ENCODE data around the gene AK2.

DNA sequence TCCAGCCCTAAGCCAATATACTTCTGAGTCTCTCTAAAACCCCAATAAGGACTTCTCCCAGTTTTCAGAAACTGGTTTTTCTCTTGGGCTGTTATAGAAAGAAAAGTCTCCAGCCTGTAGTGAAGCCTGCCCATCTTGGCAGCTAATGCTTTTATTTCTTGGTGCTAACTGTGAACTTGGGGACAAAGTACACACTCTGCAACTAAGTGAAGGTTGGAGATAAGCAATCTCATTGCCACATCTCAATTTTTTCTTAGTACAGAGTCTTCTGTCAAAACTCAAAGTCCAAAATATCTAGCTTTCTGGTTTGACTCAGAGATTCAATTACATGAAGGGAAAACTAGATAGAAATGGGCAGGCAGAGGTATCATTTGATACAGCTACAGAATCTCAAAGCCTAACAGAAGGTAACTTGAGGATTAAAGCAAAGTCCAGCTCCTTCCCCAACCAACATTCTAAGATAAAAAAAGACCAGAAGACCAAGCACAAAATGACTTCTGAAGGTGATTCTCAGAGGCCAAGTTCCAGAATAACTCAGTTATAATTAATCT lies 14.0 kb downstream of the AK2 start:
- no peak for TF ChIP-seq TAF1 (IDR thresholded peaks at IDR 0.05; ENCODE audit: borderline replicate concordance, low read depth, low read length)
- no peak for TF ChIP-seq POLR2AphosphoS5 (IDR thresholded peaks at IDR 0.05; ENCODE audit: low read depth, low read length)
- no peak for TF ChIP-seq POLR2A (IDR thresholded peaks at IDR 0.05; ENCODE audit: low read depth, low read length)
